HEK293 (cell line): ENCODE measurements around the gene MSH5.

ENCODE experiments used
- CTCF ChIA-PET: fragments of 350-600 bp; formaldehyde crosslinking; extraction: SDS; loops from one replicate; lab custom pipeline; 2021; ENCODE audit warnings: antibody characterized with exemption; lab: Yijun Ruan, JAX
- POLR2A ChIA-PET: fragments of 300-600 bp; formaldehyde crosslinking; extraction: SDS; loops from one replicate; lab custom pipeline; 2020; ENCODE audit warnings: antibody characterized with exemption, inconsistent platforms; lab: Yijun Ruan, JAX
- H3K27ac ChIP-seq: fragments of 200-500 bp; sonication (Bioruptor generic); 2 replicates; pipeline ENCODE4 v1.5.1; 2014; ENCODE audit warnings: low read depth, low read length, control low read depth, inconsistent platforms; ENCODE audit errors: extremely low read depth
- H3K36me3 ChIP-seq, 2 experiments: fragments of 200-500 bp in 1 of 2; sonication (Bioruptor generic) in 1 of 2; 1 replicate in 1 of 2; 2 replicates in 1 of 2; pipeline ENCODE4 v1.5.1; 2014 to 2017; ENCODE audit warnings: inconsistent platforms in 2 of 2, low read length in 2 of 2; ENCODE audit not compliant: control insufficient read depth in 2 of 2, insufficient read depth in 1 of 2
- H3K4me1 ChIP-seq: fragments of 200-500 bp; sonication (Bioruptor generic); 2 replicates; pipeline ENCODE4 v1.5.1; 2014; ENCODE audit warnings: mild to moderate bottlenecking, low read length, inconsistent platforms; ENCODE audit not compliant: control insufficient read depth, insufficient read depth
- H3K4me3 ChIP-seq: 2 replicates; pipeline ENCODE4 v1.5.1; 2011; ENCODE audit warnings: low read depth, mild to moderate bottlenecking, control low read depth, low read length, moderate library complexity
- H3K9me3 ChIP-seq: fragments of 200-500 bp; sonication (Bioruptor generic); 2 replicates; pipeline ENCODE4 v1.5.1; 2014; ENCODE audit warnings: low read depth, low read length, inconsistent platforms; ENCODE audit not compliant: control insufficient read depth, insufficient read depth
- BCL6B ChIP-seq: fragments of 450-650 bp; formaldehyde crosslinking; IDR thresholded peaks from 2 replicates; pipeline ENCODE4 v1.5.1; 2017; ENCODE audit warnings: missing biosample characterization, missing genetic modification characterization
- CTCF ChIP-seq: fragments of 450-650 bp; formaldehyde crosslinking; IDR thresholded peaks from 2 replicates; pipeline ENCODE4 v1.5.1; 2016; ENCODE audit warnings: missing biosample characterization, missing genetic modification characterization
- ELK4 ChIP-seq: IDR thresholded peaks from 2 replicates; pipeline ENCODE4 v1.6.1; 2011; ENCODE audit warnings: mild to moderate bottlenecking, low read depth, low read length, borderline replicate concordance
- GLI2 ChIP-seq: fragments of 450-650 bp; formaldehyde crosslinking; IDR thresholded peaks from 2 replicates; pipeline ENCODE4; 2017; ENCODE audit warnings: missing biosample characterization, missing genetic modification characterization, low read depth, borderline replicate concordance
- KLF8 ChIP-seq: fragments of 450-650 bp; formaldehyde crosslinking; IDR thresholded peaks from 2 replicates; pipeline ENCODE4 v1.5.1; 2016; ENCODE audit warnings: missing biosample characterization, missing genetic modification characterization
- SETDB1 ChIP-seq: IDR thresholded peaks from one replicate; pipeline ENCODE4 v1.6.1; 2017; ENCODE audit warnings: mild to moderate bottlenecking, low read length, moderate library complexity, mixed read lengths; ENCODE audit not compliant: insufficient read length
- YY2 ChIP-seq: fragments of 450-650 bp; formaldehyde crosslinking; IDR thresholded peaks from 2 replicates; pipeline ENCODE4 v1.5.1; 2016; ENCODE audit warnings: missing biosample characterization, missing genetic modification characterization
- ZBTB21 ChIP-seq: fragments of 450-650 bp; formaldehyde crosslinking; IDR thresholded peaks from 2 replicates; pipeline ENCODE4 v1.5.1; 2017; ENCODE audit warnings: missing biosample characterization, missing genetic modification characterization
- ZNF138 ChIP-seq: fragments of 450-650 bp; formaldehyde crosslinking; IDR thresholded peaks from 2 replicates; pipeline ENCODE4 v1.5.1; 2016; ENCODE audit warnings: missing biosample characterization, missing genetic modification characterization, borderline replicate concordance
- ZNF184 ChIP-seq: fragments of 450-650 bp; IDR thresholded peaks from 2 replicates; pipeline ENCODE4 v1.5.1; 2018; ENCODE audit warnings: missing biosample characterization, mild to moderate bottlenecking, missing genetic modification characterization
- ZNF274 ChIP-seq, 2 experiments: fragments of 200-500 bp in 1 of 2; fragments of 450-650 bp in 1 of 2; sonication (Bioruptor generic) in 1 of 2; formaldehyde crosslinking in 1 of 2; IDR thresholded peaks; 2 replicates each; pipeline versions ENCODE4 v1.5.1 to v1.6.1; 2014 to 2016; ENCODE audit warnings: borderline replicate concordance in 1 of 2, inconsistent platforms in 1 of 2, low read length in 1 of 2, missing biosample characterization in 1 of 2, missing genetic modification characterization in 1 of 2
- ZNF404 ChIP-seq: fragments of 450-650 bp; formaldehyde crosslinking; IDR thresholded peaks from 2 replicates; pipeline ENCODE4 v1.5.1; 2017; ENCODE audit warnings: missing biosample characterization, missing genetic modification characterization
- ZNF529 ChIP-seq: fragments of 450-650 bp; formaldehyde crosslinking; IDR thresholded peaks from 2 replicates; pipeline ENCODE4 v1.5.1; 2017; ENCODE audit warnings: missing genetic modification characterization, missing biosample characterization; ENCODE audit not compliant: insufficient replicate concordance
- ZNF530 ChIP-seq: fragments of 450-650 bp; formaldehyde crosslinking; IDR thresholded peaks from 2 replicates; pipeline ENCODE4 v1.5.1; 2016; ENCODE audit warnings: low read depth, missing biosample characterization, missing genetic modification characterization
- ZNF571 ChIP-seq: fragments of 450-650 bp; formaldehyde crosslinking; IDR thresholded peaks from 2 replicates; pipeline ENCODE4 v1.5.0; 2017; ENCODE audit warnings: missing biosample characterization, missing genetic modification characterization
- ZNF623 ChIP-seq: fragments of 450-650 bp; formaldehyde crosslinking; IDR thresholded peaks from 2 replicates; pipeline ENCODE4 v1.5.1; 2016; ENCODE audit warnings: missing biosample characterization, missing genetic modification characterization
- ZNF660 ChIP-seq: fragments of 450-650 bp; IDR thresholded peaks from 2 replicates; pipeline ENCODE4 v1.5.1; 2018; ENCODE audit warnings: missing biosample characterization, mild to moderate bottlenecking, missing genetic modification characterization
- ZNF76 ChIP-seq: fragments of 450-650 bp; formaldehyde crosslinking; IDR thresholded peaks from 2 replicates; pipeline ENCODE4; 2016; ENCODE audit warnings: low read depth, missing biosample characterization, missing genetic modification characterization, borderline replicate concordance
- ZNF768 ChIP-seq: fragments of 450-650 bp; formaldehyde crosslinking; IDR thresholded peaks from 2 replicates; pipeline ENCODE4 v1.5.1; 2018; ENCODE audit warnings: missing biosample characterization, mild to moderate bottlenecking, missing genetic modification characterization
- TF ChIP-seq, protein P1 (sequence below): fragments of 450-650 bp; formaldehyde crosslinking; IDR thresholded peaks from 2 replicates; pipeline ENCODE4 v1.5.1; 2016; ENCODE audit warnings: missing biosample characterization, missing genetic modification characterization
- TF ChIP-seq, protein P2 (sequence below): fragments of 450-650 bp; formaldehyde crosslinking; IDR thresholded peaks from 2 replicates; pipeline ENCODE4 v1.5.1; 2017; ENCODE audit warnings: missing biosample characterization, missing genetic modification characterization

Gene MSH5

DNA sequence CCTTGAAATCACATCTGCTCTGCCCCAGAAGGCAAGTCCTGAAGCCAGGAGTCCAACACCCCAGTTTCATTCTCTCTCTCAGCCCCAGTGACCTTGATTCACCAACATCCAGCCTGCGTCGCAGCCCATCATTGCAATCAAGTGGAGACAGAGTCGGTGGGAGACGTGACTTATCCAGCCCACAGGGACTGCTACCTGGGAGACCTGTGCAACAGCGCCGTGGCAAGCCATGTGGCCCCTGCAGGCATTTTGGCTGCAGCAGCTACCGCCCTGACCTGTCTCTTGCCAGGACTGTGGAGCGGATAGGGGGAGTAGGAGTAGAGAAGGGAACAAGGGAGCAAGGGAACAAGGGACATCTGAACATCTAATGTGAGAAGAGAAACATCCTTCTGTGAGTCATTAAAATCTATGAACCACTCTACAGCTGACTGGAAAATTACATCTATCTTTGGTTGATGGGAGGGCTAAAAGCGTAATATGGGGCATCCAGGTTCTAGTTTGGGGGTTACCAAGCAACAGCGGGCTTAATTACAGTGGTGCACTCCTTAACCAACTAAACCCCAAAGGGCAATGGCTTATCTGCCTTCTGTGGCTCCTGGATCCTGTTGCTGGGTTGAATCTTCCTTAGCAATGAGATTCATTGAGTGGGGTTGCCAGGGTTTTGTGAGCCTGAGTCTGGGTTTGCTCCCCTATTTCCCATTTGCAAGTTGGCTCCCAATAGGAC, 22.1 kb upstream of the MSH5 start:
- CTCF ChIA-PET: interaction anchor here (0.7 kb wide), 1 partner anchor 23 kb away, joined by 3 read pairs; no protein-coding TSS in a partner anchor
- POLR2A ChIA-PET: no interaction called here
- H3K36me3 ChIP-seq: no peaks in the 10 kb centered on the region
- 0 out of 2 replicates have a peak, but pooled peaks have one; percentile 30 for TF ChIP-seq CTCF
- TF ChIP-seq BCL6B (tag by site-specific recombination): no peak
- H3K9me3 ChIP-seq: no peaks in the 10 kb centered on the region
- H3K27ac ChIP-seq: no peak overlapping the region
- H3K4me1 ChIP-seq: peaks cover 4% of the 10 kb centered on the region
- H3K4me3 ChIP-seq: no peak overlapping the region

DNA sequence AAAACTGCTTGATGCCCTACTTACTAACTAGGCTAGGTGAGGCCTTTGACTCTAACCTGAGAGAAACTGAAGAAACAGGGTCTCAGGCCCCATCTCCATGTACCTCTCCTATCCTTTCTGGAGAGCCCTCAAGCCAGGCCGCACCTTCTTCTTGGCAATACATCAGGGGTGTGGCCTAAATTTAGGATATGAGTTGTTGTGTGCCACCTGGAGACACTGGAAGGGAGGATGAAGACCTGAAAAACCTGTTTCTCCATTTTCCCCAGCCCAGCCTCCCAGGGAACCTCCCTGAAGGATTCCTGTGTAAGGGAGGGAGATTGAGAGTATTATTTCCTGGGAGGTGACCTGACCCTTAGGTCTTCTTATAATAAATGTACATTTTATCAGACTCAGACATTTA, 21.5 kb upstream of the MSH5 start:
- no peaks in the 10 kb centered on the region for H3K9me3 ChIP-seq
- H3K4me1 ChIP-seq: peaks cover 4% of the 10 kb centered on the region
- no peaks in the 10 kb centered on the region for H3K36me3 ChIP-seq
- no peak overlapping the region for H3K4me3 ChIP-seq
- ChIA-PET CTCF (no interaction called here), POLR2A (no interaction called here)
- no peak overlapping the region for H3K27ac ChIP-seq
- no peak for TF ChIP-seq KLF8 (tag by site-specific recombination)
- TF ChIP-seq ELK4: no peak
- TF ChIP-seq, protein P1, sequence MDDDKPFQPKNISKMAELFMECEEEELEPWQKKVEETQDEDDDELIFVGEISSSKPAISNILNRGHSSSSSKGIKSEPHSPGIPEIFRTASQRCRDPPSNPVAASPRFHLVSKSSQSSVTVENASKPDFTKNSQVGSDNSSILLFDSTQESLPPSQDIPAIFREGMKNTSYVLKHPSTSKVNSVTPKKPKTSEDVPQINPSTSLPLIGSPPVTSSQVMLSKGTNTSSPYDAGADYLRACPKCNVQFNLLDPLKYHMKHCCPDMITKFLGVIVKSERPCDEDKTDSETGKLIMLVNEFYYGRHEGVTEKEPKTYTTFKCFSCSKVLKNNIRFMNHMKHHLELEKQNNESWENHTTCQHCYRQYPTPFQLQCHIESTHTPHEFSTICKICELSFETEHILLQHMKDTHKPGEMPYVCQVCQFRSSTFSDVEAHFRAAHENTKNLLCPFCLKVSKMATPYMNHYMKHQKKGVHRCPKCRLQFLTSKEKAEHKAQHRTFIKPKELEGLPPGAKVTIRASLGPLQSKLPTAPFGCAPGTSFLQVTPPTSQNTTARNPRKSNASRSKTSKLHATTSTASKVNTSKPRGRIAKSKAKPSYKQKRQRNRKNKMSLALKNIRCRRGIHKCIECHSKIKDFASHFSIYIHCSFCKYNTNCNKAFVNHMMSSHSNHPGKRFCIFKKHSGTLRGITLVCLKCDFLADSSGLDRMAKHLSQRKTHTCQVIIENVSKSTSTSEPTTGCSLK (tag by site-specific recombination): no peak
- TF ChIP-seq ZNF623: no peak

DNA sequence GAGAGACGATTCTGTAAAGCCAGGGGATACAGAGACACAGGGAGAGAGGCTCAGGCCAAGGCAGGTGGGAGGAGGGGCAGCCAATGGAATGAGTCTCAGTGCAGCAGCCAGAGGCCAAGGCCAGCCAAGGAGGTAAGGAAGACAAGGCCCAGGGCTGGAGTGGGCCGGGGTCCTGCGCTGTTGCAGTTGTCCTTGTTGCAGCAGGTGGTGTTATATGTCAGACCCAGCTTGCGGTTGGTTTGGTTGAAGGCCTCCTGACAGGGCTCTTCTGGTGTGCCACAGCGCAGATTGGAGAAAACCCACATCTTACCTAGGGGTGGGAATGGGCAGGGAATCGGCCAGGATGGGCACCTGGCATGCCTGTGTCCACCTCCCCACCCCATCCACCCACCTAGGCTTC, 20.8 kb upstream of the MSH5 start:
- CTCF ChIA-PET: interaction anchor here (0.9 kb wide), 2 partner anchors 30 to 51 kb away, joined by 3 read pairs; no protein-coding TSS in a partner anchor
- no peak overlapping the region for H3K27ac ChIP-seq
- no peaks in the 10 kb centered on the region for H3K9me3 ChIP-seq
- H3K4me1 ChIP-seq: peaks cover 3% of the 10 kb centered on the region
- no peak overlapping the region for H3K4me3 ChIP-seq
- no peaks in the 10 kb centered on the region for H3K36me3 ChIP-seq
- POLR2A ChIA-PET: no interaction called here
- no peak for TF ChIP-seq ZNF274 (IDR thresholded peaks at IDR 0.05; ENCODE audit: low read length)
- no peak for TF ChIP-seq ZNF274 (tag by site-specific recombination; IDR thresholded peaks at IDR 0.05; ENCODE audit: borderline replicate concordance)
- no peak for TF ChIP-seq YY2
- TF ChIP-seq ZNF530 (tag by site-specific recombination): no peak
- no peak for TF ChIP-seq ZNF404
- TF ChIP-seq, protein P2, sequence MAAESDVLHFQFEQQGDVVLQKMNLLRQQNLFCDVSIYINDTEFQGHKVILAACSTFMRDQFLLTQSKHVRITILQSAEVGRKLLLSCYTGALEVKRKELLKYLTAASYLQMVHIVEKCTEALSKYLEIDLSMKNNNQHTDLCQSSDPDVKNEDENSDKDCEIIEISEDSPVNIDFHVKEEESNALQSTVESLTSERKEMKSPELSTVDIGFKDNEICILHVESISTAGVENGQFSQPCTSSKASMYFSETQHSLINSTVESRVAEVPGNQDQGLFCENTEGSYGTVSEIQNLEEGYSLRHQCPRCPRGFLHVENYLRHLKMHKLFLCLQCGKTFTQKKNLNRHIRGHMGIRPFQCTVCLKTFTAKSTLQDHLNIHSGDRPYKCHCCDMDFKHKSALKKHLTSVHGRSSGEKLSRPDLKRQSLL (tag by site-specific recombination): no peak
- no peak for TF ChIP-seq ZNF529
- TF ChIP-seq BCL6B (tag by site-specific recombination): no peak
- TF ChIP-seq ZNF184 (tag by site-specific recombination): no peak
- TF ChIP-seq ZNF660: no peak
- no peak for TF ChIP-seq SETDB1
- TF ChIP-seq ZNF768 (tag by site-specific recombination): no peak
- no peak for TF ChIP-seq ZNF138 (tag by site-specific recombination)
- TF ChIP-seq ZBTB21 (tag by site-specific recombination): no peak
- TF ChIP-seq ZNF571 (tag by site-specific recombination): no peak
- no peak for TF ChIP-seq GLI2 (tag by site-specific recombination)
- no peak for TF ChIP-seq ZNF76 (tag by site-specific recombination)
